ENCODE data around the gene SLC25A45.

Gene SLC25A45

DNA sequence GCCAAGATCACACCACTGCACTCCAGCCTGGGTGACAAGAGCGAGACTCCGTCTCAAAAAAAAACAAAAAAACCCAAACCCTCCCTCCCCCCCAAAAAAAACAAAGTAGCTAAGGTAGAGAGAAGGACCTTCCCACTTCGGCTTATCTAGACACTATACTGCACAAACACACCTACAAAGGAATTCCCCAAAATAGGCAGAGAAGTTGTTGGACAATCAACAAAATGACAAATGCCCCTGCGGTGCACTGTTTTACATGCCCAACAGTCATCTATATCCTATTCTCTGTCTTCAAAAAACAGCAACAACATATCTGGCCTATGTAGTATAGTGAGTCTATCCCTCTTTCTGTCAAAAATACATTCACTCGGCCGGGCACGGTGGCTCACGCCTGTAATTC lies 55.4 kb downstream of the SLC25A45 start:
- in situ Hi-C loops (cut with HindIII; ENCODE audit: low sequenced_read_pairs) = no loop called here

DNA sequence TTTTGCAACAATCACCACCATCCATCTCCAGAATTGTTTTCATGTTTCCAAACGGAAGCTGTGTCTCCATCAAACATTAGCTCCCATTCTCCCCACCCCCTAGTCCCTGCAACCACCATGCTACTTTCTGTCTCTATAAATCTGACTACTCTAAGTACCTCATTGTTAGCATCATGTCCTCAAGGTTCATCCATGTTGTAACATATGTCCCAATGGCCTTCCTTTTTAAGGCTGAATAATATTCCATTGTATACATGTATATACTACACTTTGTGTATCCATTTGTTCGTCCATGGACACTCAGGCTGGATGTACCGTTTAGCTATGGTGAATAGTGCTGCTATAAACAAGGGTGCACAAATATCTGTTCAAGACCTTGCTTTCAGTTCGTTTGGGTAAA lies 57.0 kb downstream of the SLC25A45 start:
- in situ Hi-C loops (cut with HindIII; ENCODE audit: low sequenced_read_pairs) = no loop called here
